ENCODE measurements around the gene ANKRD28. TPM values are rescaled to one million over a fixed set of nuclear protein-coding genes. Genes with fewer than 3 reads are reported as not detected.

The ANKRD28 gene
- total RNA-seq, 1 donor from 2014 or later, result 50.3 TPM

- ATAC-seq (no peak), DNase-seq (no peak)
- H3K27me3 ChIP-seq, result no peaks in the 10 kb centered on the region
- no peaks in the 10 kb centered on the region for H3K9me3 ChIP-seq
- no peak overlapping the region for H3K27ac ChIP-seq
- H3K4me3 ChIP-seq, result no peak overlapping the region
- peaks cover 26% of the 10 kb centered on the region for H3K36me3 ChIP-seq
- TF ChIP-seq, protein P1, sequence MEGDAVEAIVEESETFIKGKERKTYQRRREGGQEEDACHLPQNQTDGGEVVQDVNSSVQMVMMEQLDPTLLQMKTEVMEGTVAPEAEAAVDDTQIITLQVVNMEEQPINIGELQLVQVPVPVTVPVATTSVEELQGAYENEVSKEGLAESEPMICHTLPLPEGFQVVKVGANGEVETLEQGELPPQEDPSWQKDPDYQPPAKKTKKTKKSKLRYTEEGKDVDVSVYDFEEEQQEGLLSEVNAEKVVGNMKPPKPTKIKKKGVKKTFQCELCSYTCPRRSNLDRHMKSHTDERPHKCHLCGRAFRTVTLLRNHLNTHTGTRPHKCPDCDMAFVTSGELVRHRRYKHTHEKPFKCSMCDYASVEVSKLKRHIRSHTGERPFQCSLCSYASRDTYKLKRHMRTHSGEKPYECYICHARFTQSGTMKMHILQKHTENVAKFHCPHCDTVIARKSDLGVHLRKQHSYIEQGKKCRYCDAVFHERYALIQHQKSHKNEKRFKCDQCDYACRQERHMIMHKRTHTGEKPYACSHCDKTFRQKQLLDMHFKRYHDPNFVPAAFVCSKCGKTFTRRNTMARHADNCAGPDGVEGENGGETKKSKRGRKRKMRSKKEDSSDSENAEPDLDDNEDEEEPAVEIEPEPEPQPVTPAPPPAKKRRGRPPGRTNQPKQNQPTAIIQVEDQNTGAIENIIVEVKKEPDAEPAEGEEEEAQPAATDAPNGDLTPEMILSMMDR (IDR thresholded peaks at IDR 0.05), result no peak
- no peaks in the 10 kb centered on the region for H3K4me1 ChIP-seq
- intact Hi-C loops (cut with DNase I), result no loop called here
Observed at GRCh38 chr3:15726043-15726442, 71.7 kb downstream of the ANKRD28 start.

GRCh38 chr3:15724446-15724845 is 73.3 kb downstream of the ANKRD28 start:
- TF ChIP-seq, protein P1 (IDR thresholded peaks at IDR 0.05), result no peak
- intact Hi-C loops (cut with DNase I), result no loop called here
- DNase-seq, result no peak
- no peaks in the 10 kb centered on the region for H3K27me3 ChIP-seq
- ATAC-seq, result no peak
- no peak overlapping the region for H3K4me3 ChIP-seq
- H3K36me3 ChIP-seq, result peaks cover 40% of the 10 kb centered on the region
- H3K9me3 ChIP-seq, result no peaks in the 10 kb centered on the region
- no peak overlapping the region for H3K27ac ChIP-seq
- H3K4me1 ChIP-seq, result no peaks in the 10 kb centered on the region

DNA sequence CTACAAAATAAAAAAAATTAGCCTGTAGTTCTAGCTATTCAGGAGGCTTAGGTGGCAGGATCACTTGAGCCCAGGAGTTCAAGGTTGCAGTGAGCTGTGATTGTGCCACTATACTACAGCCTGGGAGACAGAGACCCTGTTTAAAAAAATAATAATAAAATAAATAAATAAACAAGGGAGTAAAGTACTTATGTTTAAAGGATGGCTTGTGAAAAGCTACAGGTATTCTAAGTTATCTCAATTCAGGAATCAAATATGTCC is 74.2 kb downstream of the ANKRD28 start:
- TF ChIP-seq, protein P1 (IDR thresholded peaks at IDR 0.05), result no peak
- DNase-seq, result no peak
- no peak overlapping the region for H3K27ac ChIP-seq
- H3K9me3 ChIP-seq, result no peaks in the 10 kb centered on the region
- ATAC-seq, result no peak
- no peaks in the 10 kb centered on the region for H3K27me3 ChIP-seq
- peaks cover 39% of the 10 kb centered on the region for H3K36me3 ChIP-seq
- no peak overlapping the region for H3K4me3 ChIP-seq
- intact Hi-C loops (cut with DNase I), result no loop called here
- no peaks in the 10 kb centered on the region for H3K4me1 ChIP-seq

- ATAC-seq, result no peak
- Histone ChIP-seq H3K9me3 (no peaks in the 10 kb centered on the region), H3K4me1 (no peaks in the 10 kb centered on the region), H3K27me3 (no peaks in the 10 kb centered on the region), H3K36me3 (peaks cover 34% of the 10 kb centered on the region), H3K4me3 (no peak overlapping the region), H3K27ac (no peak overlapping the region)
- TF ChIP-seq, protein P1 (IDR thresholded peaks at IDR 0.05), result no peak
- no peak for DNase-seq
- intact Hi-C loops (cut with DNase I), result no loop called here
Observed at GRCh38 chr3:15722877-15723623, 74.7 kb downstream of the ANKRD28 start.

GRCh38 chr3:15716178-15716577 is 81.6 kb downstream of the ANKRD28 start:
- peaks cover 35% of the 10 kb centered on the region for H3K36me3 ChIP-seq
- H3K4me3 ChIP-seq, result no peak overlapping the region
- no peaks in the 10 kb centered on the region for H3K4me1 ChIP-seq
- H3K27ac ChIP-seq, result no peak overlapping the region
- ATAC-seq, result no peak
- intact Hi-C loops (cut with DNase I), result no loop called here
- TF ChIP-seq, protein P1 (IDR thresholded peaks at IDR 0.05), result no peak
- no peaks in the 10 kb centered on the region for H3K9me3 ChIP-seq
- no peaks in the 10 kb centered on the region for H3K27me3 ChIP-seq
- no peak for DNase-seq

GRCh38 chr3:15714448-15714847 is 83.3 kb downstream of the ANKRD28 start:
- H3K4me1 ChIP-seq, result no peaks in the 10 kb centered on the region
- intact Hi-C loops (cut with DNase I), result no loop called here
- H3K9me3 ChIP-seq, result no peaks in the 10 kb centered on the region
- H3K27me3 ChIP-seq, result no peaks in the 10 kb centered on the region
- peaks cover 34% of the 10 kb centered on the region for H3K36me3 ChIP-seq
- ATAC-seq, result no peak
- no peak overlapping the region for H3K27ac ChIP-seq
- no peak for DNase-seq
- TF ChIP-seq, protein P1 (IDR thresholded peaks at IDR 0.05), result no peak
- H3K4me3 ChIP-seq, result no peak overlapping the region
